K562 (cell line): ENCODE results near the gene C19orf12. TPM values are rescaled to one million over a fixed set of nuclear protein-coding genes. Genes with fewer than 3 reads are reported as not detected.
A peak's percentile ranks its signal among the peaks of the same experiment; 100 is the strongest.

Experiments
- ATF3 ChIP-seq, 2 experiments: fragments of 450-650 bp in 1 of 2; sonication (generic) in 1 of 2; formaldehyde crosslinking in 1 of 2; IDR thresholded peaks in 1 of 2; conservative IDR thresholded peaks in 1 of 2; 2 replicates each; pipeline versions ENCODE4 v1.6.1 to v1.8.1; 2016 to 2023; ENCODE audit warnings: mild to moderate bottlenecking in 2 of 2, moderate library complexity in 2 of 2, inconsistent platforms in 1 of 2, missing genetic modification reagents in 1 of 2
- CBFB ChIP-seq: sonication (generic); formaldehyde crosslinking; IDR thresholded peaks from 2 replicates; pipeline ENCODE4 v1.4.0; 2020; ENCODE audit warnings: mild to moderate bottlenecking, missing genetic modification reagents
- CCNT2 ChIP-seq: IDR thresholded peaks from 2 replicates; pipeline ENCODE4 v1.6.1; 2011; ENCODE audit warnings: borderline replicate concordance, low read depth, mild to moderate bottlenecking, moderate library complexity, mixed read lengths, low read length; ENCODE audit not compliant: insufficient read length; ENCODE audit errors: extremely low read depth
- CXXC5 ChIP-seq: fragments of 250-450 bp; sonication (Bioruptor Pico); IDR thresholded peaks from 2 replicates; pipeline ENCODE4 v1.8.0; 2022; ENCODE audit warnings: inconsistent platforms, mild to moderate bottlenecking, moderate library complexity
- ELF2 ChIP-seq: fragments of 250-450 bp; sonication (Bioruptor Pico); IDR thresholded peaks from 2 replicates; pipeline ENCODE4 v1.5.0; 2021; ENCODE audit warnings: mild to moderate bottlenecking
- ETV1 ChIP-seq: fragments of 450-650 bp; conservative IDR thresholded peaks from 2 replicates; pipeline ENCODE4 v1.6.1; 2016; ENCODE audit warnings: missing genetic modification characterization, control low read depth, low read depth, missing compliant biosample characterization
- ETV5 ChIP-seq: sonication (generic); formaldehyde crosslinking; IDR thresholded peaks from 2 replicates; pipeline ENCODE4 v1.4.0; 2020; ENCODE audit warnings: low read depth, mild to moderate bottlenecking, missing genetic modification reagents
- GTF2A2 ChIP-seq: IDR thresholded peaks from 2 replicates; pipeline ENCODE4 v1.6.1; 2016; ENCODE audit warnings: mild to moderate bottlenecking, missing genetic modification characterization, missing compliant biosample characterization
- GTF3C2 ChIP-seq: IDR thresholded peaks from 3 replicates; pipeline ENCODE4 v1.6.1; 2011; ENCODE audit warnings: borderline replicate concordance, mild to moderate bottlenecking, moderate library complexity; ENCODE audit not compliant: insufficient read length; ENCODE audit errors: extremely low read depth
- HMGN3 ChIP-seq: IDR thresholded peaks from 2 replicates; pipeline ENCODE4 v1.6.1; 2011; ENCODE audit warnings: borderline replicate concordance, low read depth, mild to moderate bottlenecking, mixed read lengths, low read length; ENCODE audit not compliant: insufficient read length; ENCODE audit errors: extremely low read depth
- MCM5 ChIP-seq: fragments of 450-650 bp; IDR thresholded peaks from 2 replicates; pipeline ENCODE4 v1.6.1; 2016; ENCODE audit warnings: low read depth
- NCOA1 ChIP-seq: fragments of 450-650 bp; IDR thresholded peaks from 2 replicates; pipeline ENCODE4 v1.6.1; 2016; ENCODE audit warnings: low read depth
- NFIC ChIP-seq: fragments of 450-650 bp; IDR thresholded peaks from 2 replicates; pipeline ENCODE4 v1.6.1; 2017; ENCODE audit warnings: mild to moderate bottlenecking, inconsistent platforms
- NR2C1 ChIP-seq, 2 experiments: fragments of 450-650 bp; IDR thresholded peaks; 2 replicates each; pipeline ENCODE4 v1.6.1; 2017; ENCODE audit warnings: mild to moderate bottlenecking in 2 of 2, antibody characterized with exemption in 1 of 2, inconsistent platforms in 1 of 2, missing compliant biosample characterization in 1 of 2, missing genetic modification characterization in 1 of 2
- NR2C2 ChIP-seq, 2 experiments: fragments of 200-800 bp in 1 of 2; sonication (Bioruptor generic) in 1 of 2; sonication (generic) in 1 of 2; formaldehyde crosslinking in 1 of 2; IDR thresholded peaks; 2 replicates each; pipeline versions ENCODE4 v1.6.1 to v1.8.0; 2016 to 2022; ENCODE audit warnings: mild to moderate bottlenecking in 1 of 2, missing compliant biosample characterization in 1 of 2, missing genetic modification characterization in 1 of 2, missing genetic modification reagents in 1 of 2
- POLR2G ChIP-seq: fragments of 200-400 bp; formaldehyde crosslinking; IDR thresholded peaks from 2 replicates; pipeline ENCODE4 v1.6.1; 2017; ENCODE audit warnings: low read depth, mild to moderate bottlenecking, antibody characterized with exemption, low read length, moderate library complexity
- RAD21 ChIP-seq, 2 experiments: fragments of 250-450 bp in 1 of 2; fragments of 450-650 bp in 1 of 2; sonication (Bioruptor Pico) in 1 of 2; formaldehyde crosslinking in 1 of 2; IDR thresholded peaks in 1 of 2; conservative IDR thresholded peaks in 1 of 2; 2 replicates each; pipeline versions ENCODE4 v1.4.0 to v1.8.0; 2020 to 2022; ENCODE audit warnings: mild to moderate bottlenecking in 2 of 2, moderate library complexity in 1 of 2
- RB1 ChIP-seq: fragments of 450-650 bp; IDR thresholded peaks from 2 replicates; pipeline ENCODE4 v1.6.1; 2017; ENCODE audit warnings: low read depth, mild to moderate bottlenecking
- RBFOX2 ChIP-seq: fragments of 200-400 bp; formaldehyde crosslinking; IDR thresholded peaks from 2 replicates; pipeline ENCODE4 v1.6.1; 2017; ENCODE audit warnings: low read depth, mild to moderate bottlenecking, low read length, moderate library complexity
- RBM25 ChIP-seq: fragments of 200-400 bp; formaldehyde crosslinking; IDR thresholded peaks from 2 replicates; pipeline ENCODE4 v1.6.1; 2018; ENCODE audit warnings: low read length, low read depth, moderate library complexity; ENCODE audit not compliant: severe bottlenecking
- SAFB ChIP-seq: fragments of 200-400 bp; formaldehyde crosslinking; IDR thresholded peaks from 2 replicates; pipeline ENCODE4 v1.6.1; 2017; ENCODE audit warnings: low read depth, low read length, borderline replicate concordance
- SUPT5H ChIP-seq: fragments of 450-650 bp; IDR thresholded peaks from 2 replicates; pipeline ENCODE4 v1.6.1; 2016
- XRCC5 ChIP-seq: fragments of 200-400 bp; formaldehyde crosslinking; IDR thresholded peaks from 2 replicates; pipeline ENCODE4 v1.6.1; 2017; ENCODE audit warnings: low read depth, mild to moderate bottlenecking, low read length
- polyA plus RNA-seq, 8 experiments: library from polyadenylated mRNA; depleted of rRNA in 4 of 8; stranded (reverse) in 5 of 8; unstranded in 3 of 8; fragments of >200 nt; fragmentation: Nextera tagmentation in 2 of 8; fragmentation: Illumina TruSeq in 1 of 8; extraction: Ambion mirVana in 2 of 8; extraction: Trizol in 1 of 8; gene quantifications; 2 replicates each; pipeline versions ENCODE4 v1.2.1 to v1.2.3, GENCODE V29; 2011 to 2014; ENCODE audit warnings: inconsistent platforms in 1 of 8, missing spikeins in 1 of 8
- total RNA-seq, 7 experiments: library from RNA; depleted of rRNA in 6 of 7; stranded (reverse); fragments of >200 nt in 6 of 7; fragmentation: Illumina TruSeq in 2 of 7; extraction: Trizol in 2 of 7; gene quantifications; 2 replicates each; pipeline versions ENCODE4 v1.2.1 to v1.2.3, GENCODE V29; 2011 to 2021; ENCODE audit warnings: low replicate concordance in 1 of 7

Gene C19orf12
- total and polyA plus RNA-seq, 9 of the 15 experiments (the other 6 are each of a cell fraction or from before 2014, with no cell fraction given), result 1.9 to 14.5 (median 10.2) TPM

- no peak for TF ChIP-seq GTF3C2
- peak; percentile 72; the same call in 1 of the 2 replicates for TF ChIP-seq ELF2 (CRISPR knock-in tag)
- TF ChIP-seq XRCC5, result no peak
- 0 out of 2 replicates have a peak, but pooled peaks have one; percentile 23 for TF ChIP-seq ETV5 (CRISPR knock-in tag)
- no peak for TF ChIP-seq RBM25
- no peak for TF ChIP-seq RAD21 (CRISPR knock-in tag; conservative IDR thresholded peaks at IDR 0.05 in 1 of 2, IDR thresholded peaks at IDR 0.05 in 1 of 2)
- TF ChIP-seq SAFB, result peak; percentile 62
- peak; percentile 82 for TF ChIP-seq SUPT5H
- TF ChIP-seq GTF2A2 (tag), result peak; percentile 40; the same call in 1 of the 2 replicates
- TF ChIP-seq NR2C1 (IDR thresholded peaks at IDR 0.05), result no peak
- peak; percentile 55; the same call in 1 of the 2 replicates for TF ChIP-seq NR2C1 (tag; IDR thresholded peaks at IDR 0.05)
- TF ChIP-seq CBFB (CRISPR knock-in tag), result no peak
- TF ChIP-seq CCNT2, result peak; percentile 54
- peak; percentile 58; the same call in 1 of the 2 replicates for TF ChIP-seq RB1
- TF ChIP-seq ETV1 (tag), result peak; percentile 63
- TF ChIP-seq HMGN3, result peak; percentile 38
- peak; percentile 97 for TF ChIP-seq POLR2G
- no peak; the same call in 1 of the 2 replicates for TF ChIP-seq NR2C2 (CRISPR knock-in tag; IDR thresholded peaks at IDR 0.05)
- TF ChIP-seq NR2C2 (tag; IDR thresholded peaks at IDR 0.05), result peak; percentile 86
- TF ChIP-seq NCOA1, result peak; percentile 2; the same call in 1 of the 2 replicates
- TF ChIP-seq ATF3 (IDR thresholded peaks at IDR 0.05), result no peak
- no peak for TF ChIP-seq ATF3 (CRISPR knock-in tag; conservative IDR thresholded peaks at IDR 0.05)
- peak; percentile 71; the same call in 1 of the 2 replicates for TF ChIP-seq CXXC5 (CRISPR knock-in tag)
- TF ChIP-seq NFIC, result peak; percentile 24; the same call in 1 of the 2 replicates
- no peak for TF ChIP-seq MCM5
- peak; percentile 91 for TF ChIP-seq RBFOX2
Observed at GRCh38 chr19:29714953-29715700, at the start of gene C19orf12 (continued).
